B cell (primary cell): ENCODE data around the gene SFT2D1. TPM values are rescaled to one million over a fixed set of nuclear protein-coding genes. Genes with fewer than 3 reads are reported as not detected.
A peak's percentile ranks its signal among the peaks of the same experiment; 100 is the strongest.

ENCODE experiments used
- ATAC-seq: fragments of 200-7000 bp; cut with Tn5 transposase; one replicate; pipeline ENCODE4 v1.10.0; 2021; ENCODE audit warnings: low read depth, mild to moderate bottlenecking, moderate number of reproducible peaks, moderate library complexity
- CTCF ChIA-PET: fragments of 350-600 bp; sonication (Branson Sonifier 250); formaldehyde crosslinking; loops from one replicate; lab custom pipeline; 2021; ENCODE audit warnings: antibody characterized with exemption, inconsistent platforms; lab: Charles Lee
- POLR2A ChIA-PET: fragments of 350-600 bp; sonication (Branson Sonifier 250); formaldehyde crosslinking; loops from one replicate; lab custom pipeline; 2021; ENCODE audit warnings: antibody characterized with exemption; lab: Charles Lee
- DNase-seq: peaks from one replicate; pipeline ENCODE4 v3.0.0; 2013
- H2AFZ ChIP-seq: 2 replicates; pipeline ENCODE4 v1.6.1; 2012; ENCODE audit warnings: mild to moderate bottlenecking, low read depth, low read length; ENCODE audit not compliant: insufficient read depth, poor library complexity, severe bottlenecking
- H3K27ac ChIP-seq, 2 donors: 1 replicate in 1 of 2; 2 replicates in 1 of 2; pipeline ENCODE4 v1.5.1; 2012 to 2013; ENCODE audit warnings: low read length in 2 of 2, mild to moderate bottlenecking in 2 of 2, moderate library complexity in 1 of 2
- H3K27me3 ChIP-seq, 4 experiments: fragments of 200-600 bp in 1 of 4; sonication (generic) in 1 of 4; replicated peaks in 1 of 4; 1 replicate in 2 of 4; 2 replicates in 2 of 4; pipeline versions ENCODE4 v1.6.1 to v1.7.0; 2013 to 2016; ENCODE audit warnings: low read length in 3 of 4, mild to moderate bottlenecking in 2 of 4, mixed read lengths in 1 of 4, moderate library complexity in 1 of 4; ENCODE audit not compliant: insufficient read depth in 4 of 4, control insufficient read depth in 3 of 4; ENCODE audit errors: control extremely low read depth in 1 of 4
- H3K36me3 ChIP-seq, 2 experiments: replicated peaks in 1 of 2; 1 replicate in 1 of 2; 2 replicates in 1 of 2; pipeline versions ENCODE4 v1.6.1 to v1.7.1; 2013; ENCODE audit warnings: low read length in 1 of 2; ENCODE audit not compliant: insufficient read depth in 2 of 2, control insufficient read depth in 1 of 2; ENCODE audit errors: control extremely low read depth in 1 of 2, extremely low read depth in 1 of 2
- H3K4me1 ChIP-seq, 2 donors: fragments of 200-600 bp in 1 of 2; sonication (generic) in 1 of 2; 1 replicate in 1 of 2; 2 replicates in 1 of 2; pipeline versions ENCODE4 v1.5.1 to v1.6.1; 2013 to 2017; ENCODE audit warnings: low read length in 2 of 2; ENCODE audit not compliant: control insufficient read depth in 2 of 2, insufficient read depth in 2 of 2
- H3K4me2 ChIP-seq: replicated peaks from 2 replicates; pipeline ENCODE3; 2012; ENCODE audit warnings: mild to moderate bottlenecking, low read depth, low read length; ENCODE audit not compliant: poor library complexity, severe bottlenecking
- H3K4me3 ChIP-seq, 5 experiments: fragments of 200-600 bp in 1 of 5; sonication (generic) in 1 of 5; 1 replicate in 3 of 5; 2 replicates in 2 of 5; pipeline versions ENCODE4 v1.5.1 to v1.7.0; 2011 to 2016; ENCODE audit warnings: low read length in 4 of 5, mild to moderate bottlenecking in 4 of 5, low read depth in 2 of 5, control low read depth in 1 of 5, moderate library complexity in 1 of 5; ENCODE audit not compliant: insufficient read depth in 1 of 5; ENCODE audit errors: control extremely low read depth in 1 of 5, extremely low read depth in 1 of 5
- H3K79me2 ChIP-seq: fragments of 200-600 bp; sonication (generic); one replicate; pipeline ENCODE4 v1.6.0; 2016; ENCODE audit warnings: low read length; ENCODE audit not compliant: control insufficient read depth, insufficient read depth
- H3K9ac ChIP-seq: fragments of 200-600 bp; sonication (generic); 2 replicates; pipeline ENCODE4 v1.6.1; 2017; ENCODE audit warnings: mild to moderate bottlenecking, low read length, moderate library complexity
- H3K9me3 ChIP-seq, 3 donors: one replicate each; pipeline versions ENCODE4 v1.6.1 to v1.7.1; 2013; ENCODE audit warnings: low read length in 2 of 3; ENCODE audit not compliant: control insufficient read depth in 2 of 3, insufficient read depth in 1 of 3; ENCODE audit errors: control extremely low read depth in 1 of 3
- H4K20me1 ChIP-seq: 2 replicates; pipeline ENCODE4 v1.6.0; 2012; ENCODE audit warnings: mild to moderate bottlenecking, low read length; ENCODE audit not compliant: insufficient read depth, control insufficient read depth, poor library complexity, severe bottlenecking
- H3K27ac Mint-ChIP-seq: one replicate; pipeline ENCODE4 v1.8.0; 2021; ENCODE audit warnings: mixed read lengths
- H3K27me3 Mint-ChIP-seq: one replicate; pipeline ENCODE4 v1.8.0; 2021; ENCODE audit warnings: mixed read lengths
- H3K4me1 Mint-ChIP-seq: one replicate; pipeline ENCODE4 v1.8.0; 2021; ENCODE audit warnings: mixed read lengths
- H3K4me3 Mint-ChIP-seq: one replicate; pipeline ENCODE4 v1.8.0; 2021; ENCODE audit warnings: mixed read lengths
- H3K9me3 Mint-ChIP-seq: one replicate; pipeline ENCODE4 v1.8.0; 2022; ENCODE audit warnings: mixed read lengths; ENCODE audit not compliant: insufficient read depth
- EZH2 ChIP-seq: IDR thresholded peaks from 2 replicates; pipeline ENCODE4 v1.6.1; 2012; ENCODE audit warnings: borderline replicate concordance, low read depth, mild to moderate bottlenecking, moderate library complexity, low read length; ENCODE audit not compliant: insufficient read depth, poor library complexity, severe bottlenecking
- WGBS: methylation state at CpG from one replicate; pipeline ENCODE4 v1.1.5; 2013; ENCODE audit warnings: missing lambda C conversion rate; ENCODE audit not compliant: insufficient coverage; 5-methylcytosine and 5-hydroxymethylcytosine counted together
- intact Hi-C: fragments of 100-400 bp; cut with micrococcal nuclease; formaldehyde crosslinking; loops from one replicate; pipeline ENCODE4 v1.10.0; 2022
- polyA plus RNA-seq: library from polyadenylated mRNA; depleted of rRNA; stranded (reverse); fragments of >200 nt; gene quantifications from 2 replicates; pipeline ENCODE4 v1.2.3, GENCODE V29; 2012
- total RNA-seq, 2 donors: library from RNA; stranded (reverse); fragments of 120-200 nt in 1 of 2; gene quantifications; 1 replicate in 1 of 2; 2 replicates in 1 of 2; pipeline versions ENCODE4 v1.2.3 to v1.2.4, GENCODE V29; 2013 to 2022
- TF ChIP-seq, protein P1 (sequence below): fragments of 200-600 bp; IDR thresholded peaks from one replicate; pipeline ENCODE4 v1.8.0; 2022; ENCODE audit warnings: antibody characterized with exemption, mild to moderate bottlenecking

SFT2D1 gene
- total and polyA plus RNA-seq, 2 donors (not counting 1 experiment from before 2014, with no cell fraction given): 38.2 to 59.0 TPM

DNA sequence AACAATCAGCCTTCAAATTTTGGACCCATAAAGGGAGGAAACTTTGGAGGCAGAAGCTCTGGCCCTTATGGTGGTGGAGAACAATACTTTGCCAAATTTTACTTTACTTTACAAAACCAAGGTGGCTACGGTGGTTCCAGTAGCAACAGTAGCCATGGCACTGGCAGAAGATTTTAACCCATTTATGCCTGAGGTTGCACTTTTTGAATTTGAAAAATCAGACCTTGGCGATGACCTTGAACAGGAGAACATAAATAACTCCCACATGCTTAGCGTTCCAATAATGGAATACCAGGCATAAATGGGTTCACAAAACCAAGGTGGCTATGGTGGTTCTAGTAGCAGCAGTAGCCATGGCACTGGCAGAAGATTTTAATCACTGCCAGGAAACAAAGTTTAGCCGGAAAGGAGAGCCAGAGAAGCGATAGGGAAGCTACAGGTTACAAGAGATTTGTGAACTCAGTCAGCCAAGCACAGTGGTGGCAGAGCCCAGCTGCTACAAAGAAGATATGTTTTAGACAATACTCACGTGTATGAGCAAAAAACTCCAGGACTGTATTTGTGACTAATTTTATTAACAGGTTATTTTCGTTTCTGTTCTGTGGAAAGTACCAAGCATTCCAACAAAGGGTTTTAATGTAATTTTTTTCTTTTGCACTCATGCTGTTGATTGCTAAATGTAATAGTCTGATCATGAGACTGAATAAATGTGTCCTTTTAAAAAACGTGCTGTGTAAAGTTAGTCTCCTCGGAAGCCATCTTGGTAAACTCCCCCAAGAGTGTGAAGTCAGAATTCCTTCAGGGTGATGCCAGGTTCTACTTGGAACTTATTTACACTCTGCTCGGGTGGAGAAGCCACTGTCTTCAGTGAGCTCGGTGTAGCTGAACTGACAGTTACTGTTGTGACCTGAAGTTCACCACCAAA lies 6.7 kb downstream of the SFT2D1 start:
- Histone ChIP-seq H4K20me1 (peaks cover 90% of the 10 kb centered on the region), H3K36me3 (peaks cover 20 to 61% of the 10 kb centered on the region in 2 experiments), H3K27ac (peak overlapping the region in 1 of 2 donors; percentile 77), H3K4me2 (no peak overlapping the region), H3K9me3 (no peaks in the 10 kb centered on the region), H3K4me3 (no peak overlapping the region), H3K27me3 (no peaks in the 10 kb centered on the region), H3K4me1 (peaks cover 43 to 71% of the 10 kb centered on the region in 2 donors), H2AFZ (no peak overlapping the region), H3K79me2 (peaks cover 98% of the 10 kb centered on the region), H3K9ac (no peak overlapping the region)
- intact Hi-C loops: no loop called here
- ChIA-PET POLR2A (no interaction called here), CTCF (interaction anchor here (0.8 to 2.2 kb wide), 5 partner anchors 9 to 65 kb away, joined by 3 to 11 read pairs (median 4); no protein-coding TSS in a partner anchor)
- WGBS: 87% methylated on average over 7 of the region's 11 CpGs
- no peak for DNase-seq
- ATAC-seq: peak; percentile 53
- Mint-ChIP-seq H3K27me3 (no peaks in the 10 kb centered on the region), H3K9me3 (no peaks in the 10 kb centered on the region), H3K4me1 (peaks cover 56% of the 10 kb centered on the region), H3K27ac (peak overlapping the region; percentile 71), H3K4me3 (peak overlapping the region; percentile 63)
- TF ChIP-seq, protein P1, sequence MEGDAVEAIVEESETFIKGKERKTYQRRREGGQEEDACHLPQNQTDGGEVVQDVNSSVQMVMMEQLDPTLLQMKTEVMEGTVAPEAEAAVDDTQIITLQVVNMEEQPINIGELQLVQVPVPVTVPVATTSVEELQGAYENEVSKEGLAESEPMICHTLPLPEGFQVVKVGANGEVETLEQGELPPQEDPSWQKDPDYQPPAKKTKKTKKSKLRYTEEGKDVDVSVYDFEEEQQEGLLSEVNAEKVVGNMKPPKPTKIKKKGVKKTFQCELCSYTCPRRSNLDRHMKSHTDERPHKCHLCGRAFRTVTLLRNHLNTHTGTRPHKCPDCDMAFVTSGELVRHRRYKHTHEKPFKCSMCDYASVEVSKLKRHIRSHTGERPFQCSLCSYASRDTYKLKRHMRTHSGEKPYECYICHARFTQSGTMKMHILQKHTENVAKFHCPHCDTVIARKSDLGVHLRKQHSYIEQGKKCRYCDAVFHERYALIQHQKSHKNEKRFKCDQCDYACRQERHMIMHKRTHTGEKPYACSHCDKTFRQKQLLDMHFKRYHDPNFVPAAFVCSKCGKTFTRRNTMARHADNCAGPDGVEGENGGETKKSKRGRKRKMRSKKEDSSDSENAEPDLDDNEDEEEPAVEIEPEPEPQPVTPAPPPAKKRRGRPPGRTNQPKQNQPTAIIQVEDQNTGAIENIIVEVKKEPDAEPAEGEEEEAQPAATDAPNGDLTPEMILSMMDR: no peak

DNA sequence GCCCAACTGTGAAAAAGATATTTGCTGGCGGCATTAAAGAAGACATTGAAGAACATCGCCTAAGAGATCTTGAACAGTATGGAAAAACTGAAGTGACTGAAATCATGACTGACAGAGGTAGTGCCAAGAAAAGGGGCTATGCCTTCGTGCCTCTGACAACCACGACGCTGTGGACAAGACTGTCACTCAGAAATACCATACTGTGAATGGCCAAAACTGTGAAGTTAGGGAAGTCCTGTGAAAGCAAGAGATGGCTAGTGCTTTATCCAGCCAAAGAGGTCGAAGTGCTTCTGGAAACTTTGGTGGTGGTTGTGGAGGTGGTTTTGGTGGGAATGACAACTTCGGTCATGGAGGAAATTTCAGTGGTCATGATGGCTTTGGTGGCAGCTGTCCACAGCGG lies 7.5 kb downstream of the SFT2D1 start:
- H3K36me3 ChIP-seq: peaks cover 20 to 57% of the 10 kb centered on the region in 2 experiments
- H3K4me3 ChIP-seq: no peak overlapping the region
- Mint-ChIP-seq H3K27me3 (no peaks in the 10 kb centered on the region), H3K9me3 (no peaks in the 10 kb centered on the region), H3K4me1 (peaks cover 59% of the 10 kb centered on the region), H3K27ac (peak overlapping the region; percentile 82), H3K4me3 (peak overlapping the region; percentile 30)
- CTCF ChIA-PET: interaction anchor here (1.2 to 2.0 kb wide), 2 partner anchors 21 to 47 kb away, joined by 5 to 10 read pairs; no protein-coding TSS in a partner anchor
- intact Hi-C loops: no loop called here
- H3K27ac ChIP-seq: peak overlapping the region in 1 of 2 donors; percentile 77
- DNase-seq (no peak), ATAC-seq (no peak)
- H3K79me2 ChIP-seq: peaks cover 96% of the 10 kb centered on the region
- 85% methylated on average over 7 of the region's 8 CpGs for WGBS
- POLR2A ChIA-PET: no interaction called here
- H3K4me1 ChIP-seq: peaks cover 36 to 63% of the 10 kb centered on the region in 2 donors
- no peak overlapping the region for H3K9ac ChIP-seq
- no peaks in the 10 kb centered on the region for H3K27me3 ChIP-seq
- peaks cover 83% of the 10 kb centered on the region for H4K20me1 ChIP-seq
- no peak overlapping the region for H2AFZ ChIP-seq
- TF ChIP-seq, protein P1: no peak
- no peak for TF ChIP-seq EZH2
- H3K9me3 ChIP-seq: no peaks in the 10 kb centered on the region
- no peak overlapping the region for H3K4me2 ChIP-seq
